ENCODE data around the gene BAD. TPM values are rescaled to one million over a fixed set of nuclear protein-coding genes. Genes with fewer than 3 reads are reported as not detected.

BAD gene
- total RNA-seq, 1 experiment from 2014 or later: 50.5 TPM

GRCh38 chr11:64220798-64221197 lies 63.7 kb downstream of the BAD start:
- BruUV-seq (replicated peaks): no TSS peak
- H3K4me1 ChIP-seq: peaks cover 5% of the 10 kb centered on the region; the same call in 1 of the 2 replicates
- no peaks in the 10 kb centered on the region for H3K27me3 ChIP-seq (replicated peaks; ENCODE audit: control insufficient read depth, insufficient read depth, low read length)
- no peak overlapping the region for H3K27ac Mint-ChIP-seq (ENCODE audit: unreplicated experiment)
- no peaks in the 10 kb centered on the region for H3K9me3 ChIP-seq
- H3K36me3 ChIP-seq (ENCODE audit: control insufficient read depth, insufficient read depth, low read length): no peaks in the 10 kb centered on the region; the same call in 1 of the 2 replicates
- H3K4me3 ChIP-seq (ENCODE audit: low read depth, low read length): no peak overlapping the region
- H3K4me3 Mint-ChIP-seq (ENCODE audit: unreplicated experiment): no peak overlapping the region
- POLR2A ChIA-PET: no interaction called here
- no peaks in the 10 kb centered on the region for H3K4me1 Mint-ChIP-seq (ENCODE audit: low read depth, unreplicated experiment)
- peaks cover 7% of the 10 kb centered on the region for H3K36me3 Mint-ChIP-seq (ENCODE audit: insufficient read depth, unreplicated experiment)
- no peaks in the 10 kb centered on the region for H3K9me3 Mint-ChIP-seq (ENCODE audit: unreplicated experiment)
- intact Hi-C loops (cut with micrococcal nuclease; ENCODE audit: unreplicated experiment): no loop called here
- no peaks in the 10 kb centered on the region for H3K27me3 Mint-ChIP-seq (ENCODE audit: insufficient read depth, unreplicated experiment)
- no peak for DNase-seq
- CTCF ChIA-PET: no interaction called here
- no peak for TF ChIP-seq CTCF (IDR thresholded peaks at IDR 0.05; ENCODE audit: insufficient read depth in 1 of 2, low read depth in 1 of 2, low read length in 1 of 2, severe bottlenecking in 1 of 2, unreplicated experiment in 1 of 2)

GRCh38 chr11:64220271-64220670 lies 64.2 kb downstream of the BAD start:
- TF ChIP-seq CTCF (IDR thresholded peaks at IDR 0.05; ENCODE audit: insufficient read depth in 1 of 2, low read depth in 1 of 2, low read length in 1 of 2, severe bottlenecking in 1 of 2, unreplicated experiment in 1 of 2): no peak
- Histone ChIP-seq H3K4me1 (peaks cover 3% of the 10 kb centered on the region; the same call in 1 of the 2 replicates), H3K9me3 (no peaks in the 10 kb centered on the region), H3K27me3 (replicated peaks; ENCODE audit: control insufficient read depth, insufficient read depth, low read length) (no peaks in the 10 kb centered on the region), H3K36me3 (ENCODE audit: control insufficient read depth, insufficient read depth, low read length) (no peaks in the 10 kb centered on the region; the same call in 1 of the 2 replicates), H3K4me3 (ENCODE audit: low read depth, low read length) (no peak overlapping the region)
- DNase-seq: no peak
- Mint-ChIP-seq H3K4me3 (ENCODE audit: unreplicated experiment) (no peak overlapping the region), H3K4me1 (ENCODE audit: low read depth, unreplicated experiment) (no peaks in the 10 kb centered on the region), H3K27me3 (ENCODE audit: insufficient read depth, unreplicated experiment) (no peaks in the 10 kb centered on the region), H3K27ac (ENCODE audit: unreplicated experiment) (no peak overlapping the region), H3K36me3 (ENCODE audit: insufficient read depth, unreplicated experiment) (peaks cover 6% of the 10 kb centered on the region), H3K9me3 (ENCODE audit: unreplicated experiment) (no peaks in the 10 kb centered on the region)
- ChIA-PET CTCF (no interaction called here), POLR2A (no interaction called here)
- no TSS peak for BruUV-seq (replicated peaks)
- intact Hi-C loops (cut with micrococcal nuclease; ENCODE audit: unreplicated experiment): no loop called here

Other genes with a start within 250 kb of the BAD start
- gene FLRT1, start 248.7 kb downstream of the BAD start, total RNA-seq (2022): 0.14 and 0.39 TPM in 2 replicates
- gene MACROD1, start 118.6 kb downstream of the BAD start, total RNA-seq (2022): 24.0 and 29.6 TPM in 2 replicates
- gene STIP1, start 98.5 kb downstream of the BAD start, total RNA-seq (2022): 293 and 297 TPM in 2 replicates
- 3.3 and 4.3 TPM in 2 replicates for gene FERMT3, start 77.9 kb downstream of the BAD start, total RNA-seq (2022)
- 32.1 and 36.8 TPM in 2 replicates for gene TRPT1, start 58.5 kb downstream of the BAD start, total RNA-seq (2022)
- gene NUDT22, start 58.4 kb downstream of the BAD start, total RNA-seq (2022): 31.9 and 33.4 TPM in 2 replicates
- gene DNAJC4, start 54.1 kb downstream of the BAD start, total RNA-seq (2022): 22.3 and 22.9 TPM in 2 replicates
- 60.6 and 61.7 TPM in 2 replicates for gene VEGFB, start 50.1 kb downstream of the BAD start, total RNA-seq (2022)
- gene FKBP2, start 43.6 kb downstream of the BAD start, total RNA-seq (2022): 70.2 and 76.8 TPM in 2 replicates
- gene PPP1R14B, start 37.7 kb downstream of the BAD start, total RNA-seq (2022): 162 and 185 TPM in 2 replicates
- gene PLCB3, start 33.1 kb downstream of the BAD start, total RNA-seq (2022): 37.5 and 40.6 TPM in 2 replicates
- gene GPR137, start 1.2 kb upstream of the BAD start, total RNA-seq (2022): 52.2 and 58.5 TPM in 2 replicates
- not detected in 2 replicates for gene KCNK4, start 6.6 kb upstream of the BAD start, total RNA-seq (2022)
- gene CATSPERZ, start 15.7 kb upstream of the BAD start, total RNA-seq (2022): 12.8 and 16.7 TPM in 2 replicates
- gene ESRRA, start 20.9 kb upstream of the BAD start, total RNA-seq (2022): 66.9 and 71.7 TPM in 2 replicates
- 235 and 246 TPM in 2 replicates for gene TRMT112, start 32.9 kb upstream of the BAD start, total RNA-seq (2022)
- 269 and 306 TPM in 2 replicates for gene PRDX5, start 33.5 kb upstream of the BAD start, total RNA-seq (2022)
- 3.6 and 3.9 TPM in 2 replicates for gene CCDC88B, start 55.5 kb upstream of the BAD start, total RNA-seq (2022)
- 95.7 and 98.6 TPM in 2 replicates for gene RPS6KA4, start 74.5 kb upstream of the BAD start, total RNA-seq (2022)

Data from Caco-2 (cell line).